GM19455 (cell line): Measurements from ENCODE around the gene MMP24.
"Not testable (repeated sequence)": the region's sequence is repeated elsewhere in the genome, so short reads cannot be mapped to it uniquely, and the experiment has no call there.

Experiments used
- ATAC-seq: cut with Tn5 transposase; IDR thresholded peaks from one replicate; pipeline ENCODE4 v1.9.1; 2021; ENCODE audit not compliant: unreplicated experiment

MMP24 gene

GRCh38 chr20:35226126-35226883 is at the start of gene MMP24:
TSS of gene MMP24 (plus strand) at chr20:35226690. CDS start at chr20:35226739, 49 bp downstream.
- no peak for ATAC-seq

GRCh38 chr20:35179292-35180212 is 46.9 kb upstream of the MMP24 start:
- ATAC-seq, result no peak

GRCh38 chr20:35180266-35180665 is 46.2 kb upstream of the MMP24 start:
- ATAC-seq, result no peak

DNA sequence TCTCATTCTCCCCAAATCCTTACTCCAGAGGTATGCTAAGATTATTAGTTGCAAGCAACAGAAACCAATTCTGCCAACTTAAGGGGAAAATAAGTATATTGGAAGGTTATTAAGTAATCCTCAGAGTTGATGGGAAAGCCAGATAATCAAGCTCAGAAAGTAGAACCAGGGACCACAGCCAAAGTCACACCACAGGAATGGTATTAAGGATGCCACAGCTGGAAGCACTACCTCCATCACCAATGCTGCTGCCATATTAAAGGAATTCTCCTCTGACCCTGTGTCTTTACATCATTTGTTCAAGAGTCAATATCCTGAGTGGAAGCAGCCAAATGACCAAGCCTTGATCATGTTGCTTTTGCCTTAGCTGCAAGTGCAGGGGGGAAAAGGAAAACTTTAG is 44.8 kb upstream of the MMP24 start:
- no peak for ATAC-seq

DNA sequence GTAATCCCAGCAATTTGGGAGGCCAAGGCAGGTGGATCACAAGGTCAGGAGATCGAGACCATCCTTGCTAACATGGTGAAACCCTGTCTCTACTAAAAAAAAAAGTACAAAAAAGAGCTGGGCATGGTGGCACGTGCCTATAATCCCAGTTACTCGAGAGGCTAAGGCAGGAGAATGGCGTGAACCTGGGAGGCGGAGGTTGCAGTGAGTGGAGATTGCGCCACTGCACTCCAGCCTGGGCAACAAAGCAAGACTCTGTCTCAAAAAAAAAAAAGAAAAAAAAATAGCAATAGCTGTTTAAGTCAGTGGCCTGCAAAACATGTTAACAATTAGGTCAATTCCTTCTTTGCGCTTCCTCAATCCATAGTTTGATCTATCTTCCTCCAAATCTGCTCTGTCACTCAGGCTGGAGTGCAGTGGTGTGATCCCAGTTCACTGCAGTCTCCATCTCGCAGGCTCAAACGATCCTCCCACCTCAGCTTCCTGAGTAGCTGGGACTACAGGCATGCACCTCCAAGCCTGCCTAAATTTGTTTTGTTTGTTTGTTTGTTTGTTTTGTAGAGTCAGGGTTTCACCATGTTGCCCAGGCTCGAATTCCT is 39.7 kb upstream of the MMP24 start:
- ATAC-seq, result not testable (repeated sequence)

GRCh38 chr20:35187584-35188190 is 38.8 kb upstream of the MMP24 start:
- ATAC-seq, result no peak

- not testable (repeated sequence) for ATAC-seq
Observed at GRCh38 chr20:35189223-35189622, 37.3 kb upstream of the MMP24 start.

DNA sequence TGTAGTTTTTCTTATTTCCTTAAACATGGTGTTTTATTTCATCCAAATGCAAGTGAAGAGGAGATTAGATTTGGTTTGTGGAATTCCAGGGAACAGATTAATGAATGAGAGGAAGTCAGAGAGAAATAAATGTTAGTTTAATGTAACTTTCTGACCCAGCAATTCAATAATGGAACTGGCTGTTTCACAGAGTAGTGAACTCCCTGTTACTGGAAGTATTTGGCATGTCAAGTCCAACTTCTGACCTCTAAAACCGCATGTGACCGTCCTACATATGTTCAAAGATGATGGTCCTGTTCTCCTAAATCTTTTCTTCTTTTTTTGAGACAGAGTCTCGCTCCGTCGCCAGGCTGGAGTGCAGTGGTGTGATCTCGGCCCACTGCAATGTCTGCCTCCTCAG is 35.9 kb upstream of the MMP24 start:
- ATAC-seq, result no peak

GRCh38 chr20:35191419-35192117 is 34.9 kb upstream of the MMP24 start:
- ATAC-seq, result no peak

DNA sequence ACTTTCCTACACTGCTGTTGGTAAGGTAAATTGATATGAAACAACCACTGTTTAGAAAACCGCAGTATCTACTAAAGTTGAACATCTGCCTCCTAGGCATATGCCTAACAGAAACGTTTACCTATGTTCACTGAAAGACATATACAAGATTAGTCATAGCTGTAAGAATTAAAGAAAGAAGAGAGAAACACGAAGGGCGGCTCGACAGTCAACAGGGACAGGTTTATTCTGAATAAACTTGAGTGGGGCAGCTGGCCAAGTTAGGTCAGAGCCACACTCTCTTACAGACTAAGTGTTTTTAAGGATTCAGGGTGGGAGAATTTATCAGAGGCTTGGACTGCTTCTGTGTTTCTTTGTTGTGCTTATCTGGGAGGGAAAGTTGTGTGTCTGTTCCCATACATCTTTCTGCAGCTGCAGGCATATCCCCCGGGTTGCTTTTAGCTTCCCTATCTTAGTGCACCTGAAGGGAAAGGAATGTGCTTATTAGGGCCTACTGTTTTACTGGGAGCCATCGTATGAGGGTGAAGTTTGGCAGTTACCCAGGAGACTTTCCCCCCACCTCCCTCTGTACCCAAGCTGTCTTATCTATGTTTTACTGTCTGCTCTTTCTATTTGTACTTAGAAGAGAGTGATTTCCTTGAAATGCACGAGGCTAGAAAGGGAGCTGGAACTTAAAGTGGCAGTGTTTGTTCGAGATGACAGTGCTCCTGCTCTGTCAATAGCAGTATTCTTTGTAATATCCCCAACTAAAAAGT is 34.2 kb upstream of the MMP24 start:
- ATAC-seq, result no peak

DNA sequence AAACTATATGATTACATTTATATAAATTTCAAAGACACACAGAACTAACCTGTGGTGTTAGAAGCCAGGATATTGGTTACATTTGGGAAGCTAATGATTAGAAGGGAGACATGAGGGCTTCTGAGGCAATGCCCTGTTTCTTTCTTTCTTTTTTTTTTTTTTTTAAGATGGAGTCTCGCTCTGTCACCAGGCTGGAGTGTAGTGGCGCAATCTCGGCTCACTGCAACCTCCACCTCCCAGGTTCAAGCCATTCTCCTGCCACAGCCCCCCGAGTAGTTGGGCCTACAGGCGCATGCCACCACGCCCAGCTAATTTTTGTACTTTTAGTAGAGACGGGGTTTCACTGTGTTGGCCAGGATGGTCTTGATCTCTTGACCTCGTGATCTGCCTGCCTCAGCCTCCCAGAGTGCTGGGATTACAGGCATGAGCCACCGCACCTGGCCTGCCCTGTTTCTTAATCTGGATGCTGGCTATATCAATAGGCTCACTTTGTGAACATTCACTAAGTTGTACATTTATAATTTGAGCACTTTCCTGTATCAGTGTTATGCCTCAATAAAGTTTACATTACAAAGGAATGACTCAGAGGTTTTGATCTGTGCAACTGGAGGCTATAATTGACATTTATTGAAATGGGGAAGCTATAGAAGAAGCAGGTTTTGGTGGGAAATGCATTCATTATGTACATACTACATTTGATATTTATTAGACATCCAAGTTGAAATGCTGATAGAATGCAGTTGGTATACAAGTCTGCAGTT is 33.3 kb upstream of the MMP24 start:
- ATAC-seq, result not testable (repeated sequence)

DNA sequence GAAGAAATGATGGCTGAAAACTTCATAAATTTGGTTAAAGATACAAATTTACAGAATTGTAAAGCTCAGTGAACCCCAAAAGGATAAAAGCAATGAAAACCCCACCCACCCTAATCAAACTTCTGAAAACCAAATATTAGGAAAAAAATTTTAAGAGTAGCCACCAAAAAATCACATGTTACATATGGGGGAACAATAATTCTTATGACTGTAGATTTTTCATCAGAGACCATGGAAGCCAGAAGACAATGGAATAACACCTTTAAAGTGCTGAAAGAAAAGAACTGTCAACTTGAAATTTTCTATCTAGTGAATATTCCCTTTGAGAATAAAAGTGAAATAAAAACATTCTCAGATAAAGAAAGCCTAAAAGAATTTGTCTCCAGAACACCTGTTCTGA is 30.2 kb upstream of the MMP24 start:
- ATAC-seq, result no peak

- no peak for ATAC-seq
Observed at GRCh38 chr20:35199740-35200139, 26.8 kb upstream of the MMP24 start.

DNA sequence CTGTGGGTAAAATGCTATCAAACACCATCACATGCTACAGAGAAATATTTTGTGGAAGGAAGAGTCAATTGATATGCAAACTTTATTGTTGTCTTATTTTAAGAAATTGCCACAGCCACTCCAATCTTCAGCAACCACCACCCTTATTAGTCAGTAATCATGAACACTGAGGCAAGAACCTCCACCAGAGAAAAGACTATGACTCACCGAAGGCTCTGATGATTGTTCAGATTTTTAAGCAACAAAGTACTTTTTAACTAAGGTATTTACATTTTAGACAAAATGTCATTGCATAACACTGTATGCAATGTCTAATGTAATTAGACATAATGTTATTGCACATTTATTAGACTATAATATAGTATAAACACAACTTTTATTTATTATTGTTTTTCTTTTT is 26.2 kb upstream of the MMP24 start:
- no peak for ATAC-seq

DNA sequence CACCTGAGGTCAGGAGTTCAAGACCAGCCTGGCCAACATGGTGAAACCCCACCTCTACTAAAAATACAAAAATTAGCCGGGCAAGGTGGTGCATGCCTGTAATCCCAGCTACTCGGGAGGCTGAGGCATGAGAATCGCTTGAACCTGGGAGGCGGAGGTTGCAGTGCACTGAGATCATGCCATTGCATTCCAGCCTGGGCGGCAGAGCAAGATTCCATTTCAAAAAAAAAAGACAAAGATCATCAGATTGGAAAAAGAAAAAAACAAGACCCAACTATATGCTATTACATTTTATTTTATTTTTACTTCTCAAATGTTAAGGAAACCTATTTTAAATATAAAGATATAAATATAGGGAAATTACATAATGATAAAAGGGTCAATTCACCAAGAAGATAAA is 25.0 kb upstream of the MMP24 start:
- ATAC-seq, result not testable (repeated sequence)

- no peak for ATAC-seq
Observed at GRCh38 chr20:35206802-35207201, 19.7 kb upstream of the MMP24 start.

- no peak for ATAC-seq
Observed at GRCh38 chr20:35207950-35208611, 18.4 kb upstream of the MMP24 start.

GRCh38 chr20:35215066-35215956 is 11.2 kb upstream of the MMP24 start:
- ATAC-seq, result no peak
